ENCODE measurements around the gene RAB3IL1.
A peak's percentile ranks its signal among the peaks of the same experiment; 100 is the strongest.

Gene RAB3IL1

DNA sequence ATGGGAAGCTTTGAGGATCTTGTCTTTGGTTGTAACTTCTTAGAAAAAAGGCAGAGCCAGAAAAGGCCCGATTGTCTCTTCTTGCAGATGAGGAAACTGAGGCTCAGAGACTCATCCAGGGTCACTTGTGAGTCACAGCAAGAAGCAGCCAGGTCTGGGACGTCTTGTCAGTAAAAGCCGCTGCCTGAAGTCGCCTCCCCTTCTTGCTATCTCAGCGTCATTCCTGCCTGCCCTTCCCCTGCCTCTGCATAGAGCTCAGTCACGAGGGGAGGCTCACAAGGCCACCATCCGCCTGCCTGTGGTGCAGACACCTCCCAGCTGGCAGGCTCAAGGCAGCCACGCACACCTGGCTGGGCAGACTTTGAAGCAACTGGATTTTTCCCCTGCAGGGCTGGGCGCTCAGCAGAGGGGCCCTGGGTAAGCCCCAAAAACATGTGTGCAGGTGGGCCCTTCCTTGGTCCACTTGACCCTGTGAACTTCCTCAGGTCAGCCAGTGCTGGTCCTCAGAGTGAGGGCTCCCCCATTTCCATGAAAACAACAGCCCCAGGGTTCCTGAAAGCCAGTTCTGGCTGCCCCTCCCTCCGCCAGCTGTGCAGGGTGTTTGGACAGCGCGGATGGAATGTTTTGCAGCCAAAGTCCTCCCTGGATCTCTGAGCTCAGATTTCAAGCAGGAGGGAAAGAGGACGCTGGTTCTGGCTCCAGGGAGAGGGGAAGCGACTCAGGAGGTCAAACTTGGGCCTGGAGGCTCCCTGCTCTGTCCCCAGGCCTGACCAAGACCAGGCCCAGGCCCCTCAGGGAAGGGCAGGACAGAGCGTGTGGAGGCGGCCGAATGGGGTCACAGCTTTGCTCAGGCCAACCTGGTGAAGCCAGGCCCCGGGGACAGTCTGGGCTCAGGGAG, 6.0 kb upstream of the RAB3IL1 start:
- H3K27ac ChIP-seq (ENCODE audit: low read length, poor library complexity, severe bottlenecking): peak overlapping the region; percentile 31
- peak overlapping the region; percentile 46 for H4K91ac ChIP-seq (ENCODE audit: low read length)
- peak overlapping the region; percentile 82 for H3K9ac ChIP-seq (ENCODE audit: low read length)
- H4K8ac ChIP-seq (ENCODE audit: low read length): peak overlapping the region; percentile 52
- no peak overlapping the region for H3K23ac ChIP-seq (ENCODE audit: low read length in 2 of 2)
- no peak overlapping the region for H3K4me2 ChIP-seq (ENCODE audit: low read length, poor library complexity, severe bottlenecking)
- no peak overlapping the region for H2BK5ac ChIP-seq (ENCODE audit: low read depth, low read length, poor library complexity, severe bottlenecking)
- H3K4me3 ChIP-seq (ENCODE audit: insufficient read depth in 1 of 2, low read depth in 1 of 2, low read length in 2 of 2): peak overlapping the region in 1 of 2 experiments; percentile 1
- H2AK5ac ChIP-seq (ENCODE audit: low read length, severe bottlenecking): no peak overlapping the region
- 26% methylated on average over 17 of the region's 18 CpGs for WGBS
- no peaks in the 10 kb centered on the region for H3K9me3 ChIP-seq (ENCODE audit: control insufficient read depth, low read length)
- H3K4ac ChIP-seq (ENCODE audit: low read depth in 1 of 2, low read length in 2 of 2): peak overlapping the region in 1 of 2 experiments; percentile 17
- H3K14ac ChIP-seq (ENCODE audit: low read length in 2 of 2): peak overlapping the region in 1 of 2 experiments; percentile 72
- H3K79me1 ChIP-seq (replicated peaks; ENCODE audit: low read length, poor library complexity, severe bottlenecking): no peaks in the 10 kb centered on the region
- peak; percentile 76 for DNase-seq
- H3K36me3 ChIP-seq (ENCODE audit: control insufficient read depth in 1 of 2, insufficient read depth in 2 of 2, low read depth in 1 of 2, low read length in 2 of 2): no peaks in the 10 kb centered on the region
- H2AFZ ChIP-seq (ENCODE audit: low read depth, low read length): no peak overlapping the region
- peak overlapping the region; percentile 30 to 37 for H3K18ac ChIP-seq (ENCODE audit: low read depth in 1 of 2, low read length in 2 of 2)
- H2BK15ac ChIP-seq (ENCODE audit: low read depth, poor library complexity, severe bottlenecking): peak overlapping the region; percentile 34
- H2BK120ac ChIP-seq (ENCODE audit: low read depth, low read length): no peak overlapping the region
- peak overlapping the region in 1 of 2 experiments; percentile 59 for H2BK12ac ChIP-seq (ENCODE audit: low read length in 2 of 2)
- H3K27me3 ChIP-seq (ENCODE audit: control insufficient read depth in 1 of 2, insufficient read depth in 1 of 2, low read length in 2 of 2): peaks cover 0 to 23% of the 10 kb centered on the region in 2 experiments
- H3K4me1 ChIP-seq (ENCODE audit: control insufficient read depth, insufficient read depth, low read depth, low read length): peaks cover 28% of the 10 kb centered on the region

DNA sequence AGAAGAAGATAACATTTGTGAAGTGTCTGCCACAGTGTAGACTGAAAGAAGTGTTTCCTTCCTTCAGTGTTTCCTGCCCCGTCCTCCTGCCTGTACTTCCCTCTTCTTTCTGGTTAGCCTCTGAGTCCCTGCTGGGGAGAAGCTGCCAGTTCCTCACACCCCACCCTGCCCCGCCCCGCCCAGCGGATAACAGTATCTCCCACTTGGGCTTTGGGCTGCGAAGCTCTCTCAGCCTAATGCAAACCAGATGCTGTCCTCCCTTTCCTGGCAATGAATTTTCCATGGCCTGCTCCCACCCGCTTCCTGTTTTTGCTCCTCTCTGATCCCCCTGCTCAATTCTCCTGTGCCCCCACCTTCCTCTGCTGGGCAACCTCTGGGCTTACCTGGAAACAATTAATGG, 5.2 kb upstream of the RAB3IL1 start:
- DNase-seq: peak; percentile 36
- 15% methylated on average over 6 of the region's 6 CpGs for WGBS
- peak overlapping the region in 1 of 2 experiments; percentile 55 for H3K18ac ChIP-seq (ENCODE audit: low read depth in 1 of 2, low read length in 2 of 2)

DNA sequence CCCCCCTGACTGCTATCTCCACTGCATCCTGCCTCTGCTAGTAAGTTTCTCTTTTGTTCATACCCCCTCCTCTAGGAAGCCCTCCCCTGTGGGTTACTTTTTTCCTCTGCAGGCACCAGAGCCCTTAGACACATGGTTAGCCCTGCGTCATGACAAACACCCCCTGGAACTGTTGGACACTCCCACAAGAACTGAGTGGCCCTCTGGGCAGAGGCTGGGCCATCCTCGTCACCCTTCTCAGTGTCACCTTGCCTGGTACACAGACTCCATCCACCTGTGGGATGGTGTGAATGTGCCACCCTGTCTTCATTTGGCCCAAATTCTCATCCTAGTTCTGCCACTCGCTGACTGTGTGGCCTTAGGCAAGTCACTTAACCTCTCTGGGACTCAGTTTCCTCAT, 4.1 kb upstream of the RAB3IL1 start:
- no peak overlapping the region for H3K23ac ChIP-seq (ENCODE audit: low read length in 2 of 2)
- H3K14ac ChIP-seq (ENCODE audit: low read length in 2 of 2): no peak overlapping the region
- no peak overlapping the region for H4K8ac ChIP-seq (ENCODE audit: low read length)
- no peaks in the 10 kb centered on the region for H3K79me1 ChIP-seq (replicated peaks; ENCODE audit: low read length, poor library complexity, severe bottlenecking)
- no peak overlapping the region for H2BK15ac ChIP-seq (ENCODE audit: low read depth, poor library complexity, severe bottlenecking)
- peaks cover 0 to 38% of the 10 kb centered on the region in 2 experiments for H3K27me3 ChIP-seq (ENCODE audit: control insufficient read depth in 1 of 2, insufficient read depth in 1 of 2, low read length in 2 of 2)
- no peak overlapping the region for H3K9ac ChIP-seq (ENCODE audit: low read length)
- no peak overlapping the region for H3K18ac ChIP-seq (ENCODE audit: low read depth in 1 of 2, low read length in 2 of 2)
- H3K4me2 ChIP-seq (ENCODE audit: low read length, poor library complexity, severe bottlenecking): no peak overlapping the region
- peak overlapping the region; percentile 3 for H2AK5ac ChIP-seq (ENCODE audit: low read length, severe bottlenecking)
- no peak overlapping the region for H3K4me3 ChIP-seq (ENCODE audit: insufficient read depth in 1 of 2, low read depth in 1 of 2, low read length in 2 of 2)
- peak overlapping the region in 1 of 2 experiments; percentile 12 for H2BK12ac ChIP-seq (ENCODE audit: low read length in 2 of 2)
- H4K91ac ChIP-seq (ENCODE audit: low read length): no peak overlapping the region
- H3K4me1 ChIP-seq (ENCODE audit: control insufficient read depth, insufficient read depth, low read depth, low read length): peaks cover 37% of the 10 kb centered on the region
- no peak overlapping the region for H3K27ac ChIP-seq (ENCODE audit: low read length, poor library complexity, severe bottlenecking)
- no peak overlapping the region for H3K4ac ChIP-seq (ENCODE audit: low read depth in 1 of 2, low read length in 2 of 2)
- no peaks in the 10 kb centered on the region for H3K9me3 ChIP-seq (ENCODE audit: control insufficient read depth, low read length)
- WGBS: 89% methylated on average over 2 of the region's 3 CpGs
- no peak for DNase-seq
- H2AFZ ChIP-seq (ENCODE audit: low read depth, low read length): no peak overlapping the region
- no peak overlapping the region for H2BK5ac ChIP-seq (ENCODE audit: low read depth, low read length, poor library complexity, severe bottlenecking)
- no peaks in the 10 kb centered on the region for H3K36me3 ChIP-seq (ENCODE audit: control insufficient read depth in 1 of 2, insufficient read depth in 2 of 2, low read depth in 1 of 2, low read length in 2 of 2)
- H2BK120ac ChIP-seq (ENCODE audit: low read depth, low read length): no peak overlapping the region

More for the DNA sequence above, 5.2 kb upstream of the RAB3IL1 start:
- H3K4me1 ChIP-seq (ENCODE audit: control insufficient read depth, insufficient read depth, low read depth, low read length): peaks cover 31% of the 10 kb centered on the region
- H3K4me2 ChIP-seq (ENCODE audit: low read length, poor library complexity, severe bottlenecking): no peak overlapping the region
- no peak overlapping the region for H3K4ac ChIP-seq (ENCODE audit: low read depth in 1 of 2, low read length in 2 of 2)
- no peaks in the 10 kb centered on the region for H3K79me1 ChIP-seq (replicated peaks; ENCODE audit: low read length, poor library complexity, severe bottlenecking)
- peaks cover 0 to 32% of the 10 kb centered on the region in 2 experiments for H3K27me3 ChIP-seq (ENCODE audit: control insufficient read depth in 1 of 2, insufficient read depth in 1 of 2, low read length in 2 of 2)
- H3K14ac ChIP-seq (ENCODE audit: low read length in 2 of 2): no peak overlapping the region
- no peak overlapping the region for H2BK5ac ChIP-seq (ENCODE audit: low read depth, low read length, poor library complexity, severe bottlenecking)
- peak overlapping the region; percentile 59 for H2AK5ac ChIP-seq (ENCODE audit: low read length, severe bottlenecking)
- no peak overlapping the region for H4K91ac ChIP-seq (ENCODE audit: low read length)
- peak overlapping the region; percentile 69 to 81 for H2BK12ac ChIP-seq (ENCODE audit: low read length in 2 of 2)
- H4K8ac ChIP-seq (ENCODE audit: low read length): no peak overlapping the region
- no peaks in the 10 kb centered on the region for H3K9me3 ChIP-seq (ENCODE audit: control insufficient read depth, low read length)
- no peak overlapping the region for H2AFZ ChIP-seq (ENCODE audit: low read depth, low read length)
- H3K9ac ChIP-seq (ENCODE audit: low read length): peak overlapping the region; percentile 82
- H3K23ac ChIP-seq (ENCODE audit: low read length in 2 of 2): no peak overlapping the region
- H2BK15ac ChIP-seq (ENCODE audit: low read depth, poor library complexity, severe bottlenecking): no peak overlapping the region
- peak overlapping the region in 1 of 2 experiments; percentile 51 for H3K4me3 ChIP-seq (ENCODE audit: insufficient read depth in 1 of 2, low read depth in 1 of 2, low read length in 2 of 2)
- no peaks in the 10 kb centered on the region for H3K36me3 ChIP-seq (ENCODE audit: control insufficient read depth in 1 of 2, insufficient read depth in 2 of 2, low read depth in 1 of 2, low read length in 2 of 2)
- H3K27ac ChIP-seq (ENCODE audit: low read length, poor library complexity, severe bottlenecking): no peak overlapping the region
- H2BK120ac ChIP-seq (ENCODE audit: low read depth, low read length): no peak overlapping the region

All from mesenchymal stem cell (in vitro differentiated cells and primary cell).